HepG2 (cell line): ENCODE results near the gene NOTUM. TPM values are rescaled to one million over a fixed set of nuclear protein-coding genes. Genes with fewer than 3 reads are reported as not detected.

Experiments used
- EED ChIP-seq: sonication (generic); formaldehyde crosslinking; IDR thresholded peaks from 2 replicates; pipeline ENCODE4 v1.5.0; 2020; ENCODE audit warnings: mild to moderate bottlenecking, missing genetic modification reagents
- FOXA3 ChIP-seq: IDR thresholded peaks from 2 replicates; pipeline ENCODE4 v1.6.1; 2016; ENCODE audit warnings: missing genetic modification reagents, missing compliant biosample characterization
- HNRNPL ChIP-seq: fragments of 200-400 bp; formaldehyde crosslinking; IDR thresholded peaks from 2 replicates; pipeline ENCODE4 v1.6.1; 2017; ENCODE audit warnings: mild to moderate bottlenecking, low read depth, low read length
- IRX3 ChIP-seq: sonication (generic); formaldehyde crosslinking; IDR thresholded peaks from 2 replicates; pipeline ENCODE4 v1.8.1; 2023; ENCODE audit warnings: mild to moderate bottlenecking, low read depth, missing genetic modification reagents, borderline replicate concordance
- KLF13 ChIP-seq: sonication (generic); formaldehyde crosslinking; IDR thresholded peaks from 2 replicates; pipeline ENCODE4 v1.4.0; 2020; ENCODE audit warnings: mild to moderate bottlenecking, missing genetic modification reagents
- MAFF ChIP-seq: IDR thresholded peaks from 2 replicates; pipeline ENCODE4 v1.6.1; 2011; ENCODE audit warnings: low read depth, low read length, improper control_type of control experiment
- MZF1 ChIP-seq: sonication (generic); formaldehyde crosslinking; IDR thresholded peaks from 2 replicates; pipeline ENCODE4 v1.8.1; 2023; ENCODE audit warnings: mild to moderate bottlenecking, missing genetic modification reagents, borderline replicate concordance
- NCOR1 ChIP-seq: fragments of 200-600 bp; sonication (generic); IDR thresholded peaks from 2 replicates; pipeline ENCODE4 v1.7.0; 2017; ENCODE audit warnings: antibody characterized with exemption, low read length, borderline replicate concordance
- PAWR ChIP-seq: sonication (generic); formaldehyde crosslinking; IDR thresholded peaks from 2 replicates; pipeline ENCODE4 v1.4.0; 2020; ENCODE audit warnings: missing genetic modification reagents, mild to moderate bottlenecking, borderline replicate concordance
- PAX8 ChIP-seq: sonication (generic); formaldehyde crosslinking; IDR thresholded peaks from 2 replicates; pipeline ENCODE4 v1.8.0; 2022; ENCODE audit warnings: mild to moderate bottlenecking, missing genetic modification reagents, borderline replicate concordance
- RBM22 ChIP-seq: fragments of 200-400 bp; formaldehyde crosslinking; optimal IDR thresholded peaks from 2 replicates; pipeline ENCODE3; 2017; ENCODE audit warnings: mild to moderate bottlenecking, low read length, moderate library complexity
- RCOR2 ChIP-seq: IDR thresholded peaks from 2 replicates; pipeline ENCODE4 v1.6.1; 2016; ENCODE audit warnings: missing biosample characterization, missing genetic modification reagents
- SP140L ChIP-seq: sonication (generic); formaldehyde crosslinking; IDR thresholded peaks from 2 replicates; pipeline ENCODE4 v1.4.0; 2020; ENCODE audit warnings: missing genetic modification reagents, borderline replicate concordance
- TAF15 ChIP-seq: fragments of 200-400 bp; formaldehyde crosslinking; IDR thresholded peaks from one replicate; pipeline ENCODE4 v1.6.1; 2018; ENCODE audit warnings: mild to moderate bottlenecking, low read depth, low read length; ENCODE audit not compliant: poor library complexity, severe bottlenecking
- TEAD3 ChIP-seq: optimal IDR thresholded peaks from 2 replicates; pipeline ENCODE3; 2016; ENCODE audit warnings: borderline replicate concordance
- ZFP36L2 ChIP-seq: sonication (generic); formaldehyde crosslinking; IDR thresholded peaks from 2 replicates; pipeline ENCODE4 v1.4.0; 2020; ENCODE audit warnings: missing genetic modification reagents
- ZFP37 ChIP-seq: sonication (generic); formaldehyde crosslinking; IDR thresholded peaks from 2 replicates; pipeline ENCODE4 v1.4.0; 2020; ENCODE audit warnings: missing genetic modification reagents, borderline replicate concordance
- ZMYM2 ChIP-seq: sonication (generic); formaldehyde crosslinking; IDR thresholded peaks from 2 replicates; pipeline ENCODE4 v1.8.0; 2022; ENCODE audit warnings: mild to moderate bottlenecking, missing genetic modification reagents
- ZNF12 ChIP-seq: sonication (generic); formaldehyde crosslinking; IDR thresholded peaks from 2 replicates; pipeline ENCODE4 v1.5.0; 2020; ENCODE audit warnings: missing genetic modification reagents
- ZNF230 ChIP-seq: sonication (generic); formaldehyde crosslinking; IDR thresholded peaks from 2 replicates; pipeline ENCODE4 v1.4.0; 2020; ENCODE audit warnings: mild to moderate bottlenecking, missing genetic modification reagents
- ZNF30 ChIP-seq: sonication (generic); formaldehyde crosslinking; IDR thresholded peaks from 2 replicates; pipeline ENCODE4 v1.5.0; 2020; ENCODE audit warnings: mild to moderate bottlenecking, missing genetic modification reagents
- ZNF34 ChIP-seq: sonication (generic); formaldehyde crosslinking; IDR thresholded peaks from 2 replicates; pipeline ENCODE4 v1.4.0; 2020; ENCODE audit warnings: mild to moderate bottlenecking, missing genetic modification reagents, borderline replicate concordance
- ZNF616 ChIP-seq: sonication (generic); formaldehyde crosslinking; IDR thresholded peaks from 2 replicates; pipeline ENCODE4 v1.5.0; 2020; ENCODE audit warnings: low read depth, mild to moderate bottlenecking, missing genetic modification reagents
- ZNF703 ChIP-seq: sonication (generic); formaldehyde crosslinking; IDR thresholded peaks from 2 replicates; pipeline ENCODE4 v1.5.1; 2020; ENCODE audit warnings: missing genetic modification reagents, mild to moderate bottlenecking, moderate library complexity, borderline replicate concordance
- ZNF746 ChIP-seq: sonication (generic); formaldehyde crosslinking; IDR thresholded peaks from 2 replicates; pipeline ENCODE4 v1.8.0; 2022; ENCODE audit warnings: mild to moderate bottlenecking, missing genetic modification reagents
- polyA plus RNA-seq, 8 experiments: library from polyadenylated mRNA; depleted of rRNA in 3 of 8; stranded (reverse) in 7 of 8; unstranded in 1 of 8; fragments of >200 nt; fragmentation: Illumina TruSeq in 4 of 8; extraction: Trizol in 4 of 8; gene quantifications; 2 replicates each; pipeline versions ENCODE4 v1.2.1 to v1.2.3, GENCODE V29; 2011 to 2016; ENCODE audit warnings: low read depth in 4 of 8, missing spikeins in 1 of 8, mixed read lengths in 1 of 8; ENCODE audit not compliant: insufficient read depth in 1 of 8
- total RNA-seq, 5 experiments: library from RNA; depleted of rRNA; stranded (reverse); fragments of >200 nt; fragmentation: Illumina TruSeq; extraction: Trizol; gene quantifications; 2 replicates each; pipeline ENCODE4 v1.2.3, GENCODE V29; 2016; ENCODE audit warnings: low read depth in 1 of 5
- TF ChIP-seq, protein P1 (sequence below): sonication (generic); formaldehyde crosslinking; IDR thresholded peaks from 2 replicates; pipeline ENCODE4 v1.4.0; 2020; ENCODE audit warnings: missing genetic modification reagents, borderline replicate concordance
- TF ChIP-seq, protein P2 (sequence below): sonication (generic); formaldehyde crosslinking; IDR thresholded peaks from 2 replicates; pipeline ENCODE4 v1.8.0; 2022; ENCODE audit warnings: mild to moderate bottlenecking, missing genetic modification reagents, moderate library complexity
- TF ChIP-seq, protein P3 (sequence below): IDR thresholded peaks from 2 replicates; pipeline ENCODE4 v1.6.1; 2012; ENCODE audit warnings: inconsistent platforms

NOTUM gene
- total and polyA plus RNA-seq, 2 of the 13 experiments (the other 11 are each of a cell fraction or from before 2014, with no cell fraction given), result 150 to 160 TPM

DNA sequence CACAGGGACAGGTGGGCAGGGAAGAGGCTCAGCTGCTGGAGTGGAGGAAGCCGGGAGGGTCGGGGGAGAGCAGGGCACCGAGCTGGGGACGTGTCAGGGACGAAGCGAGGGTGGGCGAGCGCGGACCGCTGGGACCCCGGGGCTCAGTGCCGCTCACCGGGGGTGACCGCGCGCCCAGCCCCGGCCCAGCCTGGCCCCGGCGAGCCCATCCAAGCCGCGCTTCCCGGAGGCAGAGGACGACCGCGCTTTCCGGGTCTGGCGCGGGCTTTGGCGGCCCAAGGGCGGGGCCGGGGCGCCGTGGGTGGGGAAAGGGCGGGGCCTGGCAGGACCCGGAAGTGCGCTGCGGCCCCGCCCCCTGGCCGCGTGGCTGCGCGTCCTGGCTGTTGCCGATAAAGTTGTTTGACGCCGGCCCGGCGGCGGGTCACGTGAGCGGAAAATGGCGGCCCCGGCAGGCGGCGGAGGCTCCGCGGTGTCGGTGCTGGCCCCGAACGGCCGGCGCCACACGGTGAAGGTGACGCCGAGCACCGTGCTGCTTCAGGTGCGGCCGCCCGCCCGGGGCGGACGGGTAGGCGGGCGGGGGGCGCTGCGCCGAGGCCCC is 16.3 kb upstream of the NOTUM start, which contains the start of gene ASPSCR1 (continued):
- TF ChIP-seq ZNF230 (CRISPR knock-in tag) (0 out of 2 replicates have a peak, but pooled peaks have one; percentile 40), IRX3 (CRISPR knock-in tag) (no peak), FOXA3 (CRISPR knock-in tag) (peak; percentile 68), ZNF616 (CRISPR knock-in tag) (no peak), HNRNPL (no peak), TAF15 (peak; percentile 79), RCOR2 (CRISPR knock-in tag) (no peak), EED (CRISPR knock-in tag) (peak; percentile 51; the same call in 1 of the 2 replicates), ZMYM2 (CRISPR knock-in tag) (peak; percentile 3; the same call in 1 of the 2 replicates), MZF1 (no peak), ZFP37 (CRISPR knock-in tag) (no peak; the same call in 1 of the 2 replicates), SP140L (CRISPR knock-in tag) (0 out of 2 replicates have a peak, but pooled peaks have one; percentile 25), ZNF34 (CRISPR knock-in tag) (no peak), MAFF (no peak), ZNF703 (no peak), KLF13 (CRISPR knock-in tag) (no peak; the same call in 1 of the 2 replicates), ZNF12 (CRISPR knock-in tag) (no peak), PAX8 (CRISPR knock-in tag) (no peak), ZNF746 (CRISPR knock-in tag) (no peak; the same call in 1 of the 2 replicates), ZFP36L2 (CRISPR knock-in tag) (no peak), PAWR (CRISPR knock-in tag) (no peak), TEAD3 (CRISPR knock-in tag) (peak; percentile 10), NCOR1 (peak; percentile 65; the same call in 1 of the 2 replicates), RBM22 (no peak), ZNF30 (CRISPR knock-in tag) (no peak)
- TF ChIP-seq, protein P1, sequence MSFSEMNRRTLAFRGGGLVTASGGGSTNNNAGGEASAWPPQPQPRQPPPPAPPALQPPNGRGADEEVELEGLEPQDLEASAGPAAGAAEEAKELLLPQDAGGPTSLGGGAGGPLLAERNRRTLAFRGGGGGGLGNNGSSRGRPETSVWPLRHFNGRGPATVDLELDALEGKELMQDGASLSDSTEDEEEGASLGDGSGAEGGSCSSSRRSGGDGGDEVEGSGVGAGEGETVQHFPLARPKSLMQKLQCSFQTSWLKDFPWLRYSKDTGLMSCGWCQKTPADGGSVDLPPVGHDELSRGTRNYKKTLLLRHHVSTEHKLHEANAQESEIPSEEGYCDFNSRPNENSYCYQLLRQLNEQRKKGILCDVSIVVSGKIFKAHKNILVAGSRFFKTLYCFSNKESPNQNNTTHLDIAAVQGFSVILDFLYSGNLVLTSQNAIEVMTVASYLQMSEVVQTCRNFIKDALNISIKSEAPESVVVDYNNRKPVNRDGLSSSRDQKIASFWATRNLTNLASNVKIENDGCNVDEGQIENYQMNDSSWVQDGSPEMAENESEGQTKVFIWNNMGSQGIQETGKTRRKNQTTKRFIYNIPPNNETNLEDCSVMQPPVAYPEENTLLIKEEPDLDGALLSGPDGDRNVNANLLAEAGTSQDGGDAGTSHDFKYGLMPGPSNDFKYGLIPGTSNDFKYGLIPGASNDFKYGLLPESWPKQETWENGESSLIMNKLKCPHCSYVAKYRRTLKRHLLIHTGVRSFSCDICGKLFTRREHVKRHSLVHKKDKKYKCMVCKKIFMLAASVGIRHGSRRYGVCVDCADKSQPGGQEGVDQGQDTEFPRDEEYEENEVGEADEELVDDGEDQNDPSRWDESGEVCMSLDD (CRISPR knock-in tag), result no peak
- TF ChIP-seq, protein P2, sequence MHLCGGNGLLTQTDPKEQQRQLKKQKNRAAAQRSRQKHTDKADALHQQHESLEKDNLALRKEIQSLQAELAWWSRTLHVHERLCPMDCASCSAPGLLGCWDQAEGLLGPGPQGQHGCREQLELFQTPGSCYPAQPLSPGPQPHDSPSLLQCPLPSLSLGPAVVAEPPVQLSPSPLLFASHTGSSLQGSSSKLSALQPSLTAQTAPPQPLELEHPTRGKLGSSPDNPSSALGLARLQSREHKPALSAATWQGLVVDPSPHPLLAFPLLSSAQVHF, result no peak
- TF ChIP-seq, protein P3, sequence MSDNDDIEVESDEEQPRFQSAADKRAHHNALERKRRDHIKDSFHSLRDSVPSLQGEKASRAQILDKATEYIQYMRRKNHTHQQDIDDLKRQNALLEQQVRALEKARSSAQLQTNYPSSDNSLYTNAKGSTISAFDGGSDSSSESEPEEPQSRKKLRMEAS, result peak; percentile 98
